Heart left ventricle (tissue), 13 donors: Measurements from ENCODE around the gene DCAF8L2.

ENCODE experiments used
- CTCF ChIP-seq, 12 donors: fragments of 200-600 bp; sonication (generic) in 4 of 12; IDR thresholded peaks; one replicate each; pipeline versions ENCODE4 v1.5.0 to v1.8.0; 2018 to 2022; ENCODE audit warnings: antibody characterized with exemption in 12 of 12, mild to moderate bottlenecking in 5 of 12
- POLR2A ChIP-seq, 2 donors: fragments of 450-650 bp; IDR thresholded peaks; one replicate each; pipeline ENCODE4 v1.6.1; 2017; ENCODE audit warnings: antibody characterized with exemption in 2 of 2, mild to moderate bottlenecking in 2 of 2, moderate library complexity in 2 of 2
- donor health status: ischemic (EF 13 %, LVEDD 7.1; RV severe dilation, severe dysfunction).
- donor health status: DM: no; HTN: yes; CAD: no.
- donor health status: DM: no; HTN: no; CAD: no.
- donor health status: ischemic (EF 25% LVEDD 6.9; RV normal size, moderate dysfunction).
- donor health status: ischemic (EF 25% LVEDD 5.7; RV mildly dilated, moderate dysfunction).
- donor health status: ischemic (EF 35%, LVEDD 5.7; RV mildly dilated, moderate dysfunction).
- donor health status: nonischemic (EF 11% LVEDD 7.7; RV severe dilation, severe dysfunction).
- donor health status: DM: yes; HTN: yes; CAD: no.
- donor health status: PGD.
- donor health status: ischemic (EF 29% LVEDD 5.4; RV normal size, mild dysfunction).
- donor health status: nonischemic (EF 23%, LVEDD 6.1; RV moderate dilation, normal function).

GRCh38 chrX:27765718-27766117 lies 175.6 kb downstream of the DCAF8L2 start:
- TF ChIP-seq POLR2A (IDR thresholded peaks at IDR 0.05) (no peak), CTCF (IDR thresholded peaks at IDR 0.05) (no peak)
